ENCODE data around the gene S100A14. TPM values are rescaled to one million over a fixed set of nuclear protein-coding genes. Genes with fewer than 3 reads are reported as not detected.

Gene S100A14
- total and polyA plus RNA-seq, 2 of the 13 experiments (the other 11 are each of a cell fraction or from before 2014, with no cell fraction given): 1.4 to 7.7 TPM

DNA sequence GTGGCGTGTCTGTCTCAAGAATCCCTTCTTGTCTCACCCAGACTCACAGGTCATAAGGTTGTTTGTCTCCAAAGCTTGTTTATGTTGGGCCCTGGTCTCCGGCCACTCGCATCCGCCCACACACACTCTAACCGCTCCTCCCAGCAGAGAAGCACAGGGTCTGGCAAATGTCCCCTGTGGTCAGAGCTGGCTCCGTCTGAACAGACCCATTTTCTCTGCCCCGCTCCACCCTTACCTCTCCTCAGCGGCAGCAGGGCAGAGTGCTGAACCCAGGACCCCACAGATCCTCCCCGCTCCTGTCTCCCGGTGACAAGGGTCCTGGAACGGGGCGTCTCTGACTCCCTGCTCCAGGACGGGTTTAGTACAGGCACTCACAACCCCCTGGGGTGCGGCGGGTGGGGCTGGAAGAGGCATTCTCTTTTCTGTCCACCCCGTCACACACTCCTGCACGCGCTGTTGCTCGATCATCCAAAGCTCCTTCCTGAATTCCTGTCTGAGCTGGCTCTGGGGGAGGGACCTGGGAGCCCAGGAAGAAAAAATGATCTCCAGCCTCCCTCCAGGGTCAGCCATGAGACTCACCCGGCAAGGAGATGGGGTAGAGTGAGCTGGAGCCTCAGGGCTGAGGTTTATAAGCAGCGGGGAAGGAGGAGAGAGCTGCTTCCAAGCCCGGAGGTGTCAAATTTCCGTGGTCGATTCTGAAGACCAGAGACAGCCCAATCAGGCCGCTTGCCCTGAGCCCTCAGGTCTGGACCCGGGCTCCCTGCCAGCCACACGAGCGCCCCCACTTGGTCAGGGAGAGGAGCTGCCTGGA lies 11.0 kb upstream of the S100A14 start, which contains the start of gene S100A13 (continued):
- TF ChIP-seq, protein P1, sequence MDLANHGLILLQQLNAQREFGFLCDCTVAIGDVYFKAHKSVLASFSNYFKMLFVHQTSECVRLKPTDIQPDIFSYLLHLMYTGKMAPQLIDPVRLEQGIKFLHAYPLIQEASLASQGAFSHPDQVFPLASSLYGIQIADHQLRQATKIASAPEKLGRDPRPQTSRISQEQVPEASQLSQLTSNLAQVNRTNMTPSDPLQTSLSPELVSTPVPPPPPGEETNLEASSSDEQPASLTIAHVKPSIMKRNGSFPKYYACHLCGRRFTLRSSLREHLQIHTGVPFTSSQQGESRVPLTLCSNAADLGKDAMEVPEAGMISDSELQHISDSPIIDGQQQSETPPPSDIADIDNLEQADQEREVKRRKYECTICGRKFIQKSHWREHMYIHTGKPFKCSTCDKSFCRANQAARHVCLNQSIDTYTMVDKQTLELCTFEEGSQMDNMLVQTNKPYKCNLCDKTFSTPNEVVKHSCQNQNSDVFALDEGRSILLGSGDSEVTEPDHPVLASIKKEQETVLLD (CRISPR knock-in tag; IDR thresholded peaks at IDR 0.05; ENCODE audit: low read depth): no peak
- TF ChIP-seq ZNF350 (CRISPR knock-in tag; IDR thresholded peaks at IDR 0.05; ENCODE audit: borderline replicate concordance, low read depth) (no peak), NFYB (CRISPR knock-in tag; IDR thresholded peaks at IDR 0.05) (peak; percentile 51), ZNF12 (CRISPR knock-in tag; IDR thresholded peaks at IDR 0.05) (no peak), ZFP41 (CRISPR knock-in tag; IDR thresholded peaks at IDR 0.05; ENCODE audit: borderline replicate concordance) (no peak), ASH2L (IDR thresholded peaks at IDR 0.05; ENCODE audit: insufficient read length, low read depth, low read length) (peak; percentile 57), ATF7-NPFF (CRISPR knock-in tag; IDR thresholded peaks at IDR 0.05; ENCODE audit: low read depth) (peak; percentile 34; the same call in 1 of the 2 replicates), ZNF567 (CRISPR knock-in tag; IDR thresholded peaks at IDR 0.05; ENCODE audit: borderline replicate concordance) (no peak), PCBP2 (optimal IDR thresholded peaks at IDR 0.05; ENCODE audit: low read depth, low read length, poor library complexity, severe bottlenecking) (no peak), HDAC1 (CRISPR knock-in tag; IDR thresholded peaks at IDR 0.05) (no peak; the same call in 1 of the 2 replicates), NRL (CRISPR knock-in tag; IDR thresholded peaks at IDR 0.05; ENCODE audit: borderline replicate concordance) (no peak), FOXP1 (IDR thresholded peaks at IDR 0.05) (no peak), FOXP1 (CRISPR knock-in tag; IDR thresholded peaks at IDR 0.05) (0 out of 2 replicates have a peak, but pooled peaks have one; percentile 14), ZNF224 (CRISPR knock-in tag; IDR thresholded peaks at IDR 0.05) (0 out of 2 replicates have a peak, but pooled peaks have one; percentile 68), EEA1 (CRISPR knock-in tag; IDR thresholded peaks at IDR 0.05; ENCODE audit: borderline replicate concordance) (no peak), ZNF367 (CRISPR knock-in tag; IDR thresholded peaks at IDR 0.05; ENCODE audit: borderline replicate concordance) (no peak), ZNF354B (CRISPR knock-in tag; IDR thresholded peaks at IDR 0.05) (no peak), JARID2 (CRISPR knock-in tag; IDR thresholded peaks at IDR 0.05; ENCODE audit: insufficient replicate concordance) (no peak), DDIT3 (CRISPR knock-in tag; IDR thresholded peaks at IDR 0.05) (no peak), ZMAT3 (CRISPR knock-in tag; conservative IDR thresholded peaks at IDR 0.05) (no peak)
- TF ChIP-seq, protein P2, sequence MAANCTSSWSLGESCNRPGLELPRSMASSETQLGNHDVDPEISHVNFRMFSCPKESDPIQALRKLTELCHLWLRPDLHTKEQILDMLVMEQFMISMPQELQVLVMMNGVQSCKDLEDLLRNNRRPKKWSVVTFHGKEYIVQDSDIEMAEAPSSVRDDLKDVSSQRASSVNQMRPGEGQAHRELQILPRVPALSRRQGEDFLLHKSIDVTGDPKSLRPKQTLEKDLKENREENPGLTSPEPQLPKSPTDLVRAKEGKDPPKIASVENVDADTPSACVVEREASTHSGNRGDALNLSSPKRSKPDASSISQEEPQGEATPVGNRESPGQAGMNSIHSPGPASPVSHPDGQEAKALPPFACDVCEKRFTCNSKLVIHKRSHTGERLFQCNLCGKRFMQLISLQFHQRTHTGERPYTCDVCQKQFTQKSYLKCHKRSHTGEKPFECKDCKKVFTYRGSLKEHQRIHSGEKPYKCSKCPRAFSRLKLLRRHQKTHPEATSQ (CRISPR knock-in tag; IDR thresholded peaks at IDR 0.05; ENCODE audit: borderline replicate concordance): no peak
- TF ChIP-seq, protein P3, sequence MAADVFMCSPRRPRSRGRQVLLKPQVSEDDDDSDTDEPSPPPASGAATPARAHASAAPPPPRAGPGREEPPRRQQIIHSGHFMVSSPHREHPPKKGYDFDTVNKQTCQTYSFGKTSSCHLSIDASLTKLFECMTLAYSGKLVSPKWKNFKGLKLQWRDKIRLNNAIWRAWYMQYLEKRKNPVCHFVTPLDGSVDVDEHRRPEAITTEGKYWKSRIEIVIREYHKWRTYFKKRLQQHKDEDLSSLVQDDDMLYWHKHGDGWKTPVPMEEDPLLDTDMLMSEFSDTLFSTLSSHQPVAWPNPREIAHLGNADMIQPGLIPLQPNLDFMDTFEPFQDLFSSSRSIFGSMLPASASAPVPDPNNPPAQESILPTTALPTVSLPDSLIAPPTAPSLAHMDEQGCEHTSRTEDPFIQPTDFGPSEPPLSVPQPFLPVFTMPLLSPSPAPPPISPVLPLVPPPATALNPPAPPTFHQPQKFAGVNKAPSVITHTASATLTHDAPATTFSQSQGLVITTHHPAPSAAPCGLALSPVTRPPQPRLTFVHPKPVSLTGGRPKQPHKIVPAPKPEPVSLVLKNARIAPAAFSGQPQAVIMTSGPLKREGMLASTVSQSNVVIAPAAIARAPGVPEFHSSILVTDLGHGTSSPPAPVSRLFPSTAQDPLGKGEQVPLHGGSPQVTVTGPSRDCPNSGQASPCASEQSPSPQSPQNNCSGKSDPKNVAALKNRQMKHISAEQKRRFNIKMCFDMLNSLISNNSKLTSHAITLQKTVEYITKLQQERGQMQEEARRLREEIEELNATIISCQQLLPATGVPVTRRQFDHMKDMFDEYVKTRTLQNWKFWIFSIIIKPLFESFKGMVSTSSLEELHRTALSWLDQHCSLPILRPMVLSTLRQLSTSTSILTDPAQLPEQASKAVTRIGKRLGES (CRISPR knock-in tag; IDR thresholded peaks at IDR 0.05; ENCODE audit: borderline replicate concordance): no peak
- TF ChIP-seq, protein P4, sequence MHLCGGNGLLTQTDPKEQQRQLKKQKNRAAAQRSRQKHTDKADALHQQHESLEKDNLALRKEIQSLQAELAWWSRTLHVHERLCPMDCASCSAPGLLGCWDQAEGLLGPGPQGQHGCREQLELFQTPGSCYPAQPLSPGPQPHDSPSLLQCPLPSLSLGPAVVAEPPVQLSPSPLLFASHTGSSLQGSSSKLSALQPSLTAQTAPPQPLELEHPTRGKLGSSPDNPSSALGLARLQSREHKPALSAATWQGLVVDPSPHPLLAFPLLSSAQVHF (CRISPR knock-in tag; IDR thresholded peaks at IDR 0.05): no peak

All from HepG2 (cell line).